ENCODE measurements around the gene TRAF2. TPM values are rescaled to one million over a fixed set of nuclear protein-coding genes. Genes with fewer than 3 reads are reported as not detected.

Gene TRAF2
- polyA plus RNA-seq, 6 donors from 2014 or later: 13.2 to 29.9 (median 18.4) TPM

- Mint-ChIP-seq H3K27me3 (no peaks in the 10 kb centered on the region), H3K36me3 (peaks cover 0 to 5% of the 10 kb centered on the region in 2 donors), H3K4me3 (no peak overlapping the region), H3K4me1 (peaks cover 1 to 14% (median 9%) of the 10 kb centered on the region in 3 donors), H3K27ac (peak overlapping the region in 1 of 6 donors; percentile 68), H3K9me3 (no peaks in the 10 kb centered on the region)
- DNase-seq (no peak), ATAC-seq (ENCODE audit: low read depth in 2 of 2) (no peak)
Measured at GRCh38 chr9:136925414-136926153, 39.3 kb downstream of the TRAF2 start.

GRCh38 chr9:136926154-136926704 lies 39.9 kb downstream of the TRAF2 start:
- peaks cover 0 to 5% of the 10 kb centered on the region in 2 donors for H3K36me3 Mint-ChIP-seq
- H3K4me3 Mint-ChIP-seq: no peak overlapping the region

GRCh38 chr9:136926749-136927148 lies 40.4 kb downstream of the TRAF2 start:
- ATAC-seq (ENCODE audit: low read depth in 2 of 2) (no peak), DNase-seq (no peak)
- Mint-ChIP-seq H3K4me1 (peaks cover 4 to 14% (median 9%) of the 10 kb centered on the region in 3 donors), H3K4me3 (no peak overlapping the region), H3K27ac (peak overlapping the region in 1 of 6 donors; percentile 74), H3K36me3 (peaks cover 0 to 5% of the 10 kb centered on the region in 2 donors), H3K27me3 (no peaks in the 10 kb centered on the region), H3K9me3 (no peaks in the 10 kb centered on the region)

More at GRCh38 chr9:136926154-136926704, 39.9 kb downstream of the TRAF2 start:
- DNase-seq (no peak), ATAC-seq (ENCODE audit: low read depth in 2 of 2) (no peak)
- Mint-ChIP-seq H3K27ac (no peak overlapping the region), H3K4me1 (peaks cover 4 to 14% (median 9%) of the 10 kb centered on the region in 3 donors), H3K9me3 (no peaks in the 10 kb centered on the region), H3K27me3 (no peaks in the 10 kb centered on the region)

- DNase-seq (no peak), ATAC-seq (ENCODE audit: low read depth in 2 of 2) (no peak)
- no peaks in the 10 kb centered on the region for H3K9me3 Mint-ChIP-seq
- no peak overlapping the region for H3K4me3 Mint-ChIP-seq
- peaks cover 0 to 5% of the 10 kb centered on the region in 2 donors for H3K36me3 Mint-ChIP-seq
- H3K27ac Mint-ChIP-seq: peak overlapping the region in 3 of 6 donors; percentile 11 to 88 (median 24)
- peaks cover 4 to 10% (median 9%) of the 10 kb centered on the region in 3 donors for H3K4me1 Mint-ChIP-seq
- H3K27me3 Mint-ChIP-seq: no peaks in the 10 kb centered on the region
Measured at GRCh38 chr9:136927343-136928271, 41.3 kb downstream of the TRAF2 start.

- peak; percentile 28 to 30 for ATAC-seq (ENCODE audit: low read depth in 2 of 2)
- no peak overlapping the region for H3K4me3 Mint-ChIP-seq
- H3K27ac Mint-ChIP-seq: peak overlapping the region in 1 of 6 donors; percentile 63
- H3K9me3 Mint-ChIP-seq: no peaks in the 10 kb centered on the region
- peaks cover 8 to 10% (median 10%) of the 10 kb centered on the region in 3 donors for H3K4me1 Mint-ChIP-seq
- peaks cover 0 to 5% of the 10 kb centered on the region in 2 donors for H3K36me3 Mint-ChIP-seq
- no peaks in the 10 kb centered on the region for H3K27me3 Mint-ChIP-seq
- no peak for DNase-seq
Measured at GRCh38 chr9:136928591-136928990, 42.3 kb downstream of the TRAF2 start.

- DNase-seq: no peak
- no peaks in the 10 kb centered on the region for H3K27me3 Mint-ChIP-seq
- H3K4me3 Mint-ChIP-seq: no peak overlapping the region
- peak overlapping the region in 1 of 6 donors; percentile 34 for H3K27ac Mint-ChIP-seq
- H3K4me1 Mint-ChIP-seq: peaks cover 8 to 10% (median 10%) of the 10 kb centered on the region in 3 donors
- no peak for ATAC-seq (ENCODE audit: low read depth in 2 of 2)
- peaks cover 0 to 5% of the 10 kb centered on the region in 2 donors for H3K36me3 Mint-ChIP-seq
- H3K9me3 Mint-ChIP-seq: no peaks in the 10 kb centered on the region
Measured at GRCh38 chr9:136930014-136930413, 43.7 kb downstream of the TRAF2 start.

GRCh38 chr9:136931611-136932130 lies 45.4 kb downstream of the TRAF2 start:
- Mint-ChIP-seq H3K36me3 (peaks cover 0 to 4% of the 10 kb centered on the region in 2 donors), H3K4me1 (peaks cover 10 to 14% (median 12%) of the 10 kb centered on the region in 3 donors), H3K9me3 (no peaks in the 10 kb centered on the region), H3K4me3 (peak overlapping the region in 1 of 8 donors; percentile 1), H3K27me3 (no peaks in the 10 kb centered on the region), H3K27ac (peak overlapping the region in 1 of 6 donors; percentile 60)
- DNase-seq (no peak), ATAC-seq (ENCODE audit: low read depth in 2 of 2) (no peak)

- Mint-ChIP-seq H3K36me3 (peaks cover 3 to 4% of the 10 kb centered on the region in 2 donors), H3K4me3 (no peak overlapping the region), H3K9me3 (no peaks in the 10 kb centered on the region), H3K4me1 (peaks cover 6 to 14% (median 13%) of the 10 kb centered on the region in 3 donors), H3K27me3 (no peaks in the 10 kb centered on the region), H3K27ac (no peak overlapping the region)
- ATAC-seq (ENCODE audit: low read depth in 2 of 2) (no peak), DNase-seq (no peak)
Measured at GRCh38 chr9:136934277-136934676, 48.0 kb downstream of the TRAF2 start.

- DNase-seq: no peak
- H3K27me3 Mint-ChIP-seq: no peaks in the 10 kb centered on the region
- no peaks in the 10 kb centered on the region for H3K9me3 Mint-ChIP-seq
- ATAC-seq (ENCODE audit: low read depth in 2 of 2): no peak
- H3K4me3 Mint-ChIP-seq: no peak overlapping the region
- peaks cover 4 to 6% of the 10 kb centered on the region in 2 donors for H3K36me3 Mint-ChIP-seq
- H3K4me1 Mint-ChIP-seq: peaks cover 6 to 15% (median 12%) of the 10 kb centered on the region in 3 donors
- no peak overlapping the region for H3K27ac Mint-ChIP-seq
Measured at GRCh38 chr9:136935651-136936050, 49.3 kb downstream of the TRAF2 start.

GRCh38 chr9:136936645-136937170 lies 50.4 kb downstream of the TRAF2 start:
- ATAC-seq (ENCODE audit: low read depth in 2 of 2) (no peak), DNase-seq (no peak)
- peaks cover 4 to 6% of the 10 kb centered on the region in 2 donors for H3K36me3 Mint-ChIP-seq
- H3K4me3 Mint-ChIP-seq: no peak overlapping the region
- peak overlapping the region in 1 of 6 donors; percentile 67 for H3K27ac Mint-ChIP-seq
- no peaks in the 10 kb centered on the region for H3K27me3 Mint-ChIP-seq
- peaks cover 6 to 15% (median 10%) of the 10 kb centered on the region in 3 donors for H3K4me1 Mint-ChIP-seq
- no peaks in the 10 kb centered on the region for H3K9me3 Mint-ChIP-seq

- H3K9me3 Mint-ChIP-seq: no peaks in the 10 kb centered on the region
- DNase-seq (no peak), ATAC-seq (ENCODE audit: low read depth in 2 of 2) (no peak)
- H3K4me1 Mint-ChIP-seq: peaks cover 6 to 18% (median 10%) of the 10 kb centered on the region in 3 donors
- peak overlapping the region in 1 of 6 donors; percentile 34 for H3K27ac Mint-ChIP-seq
- H3K4me3 Mint-ChIP-seq: no peak overlapping the region
- no peaks in the 10 kb centered on the region for H3K27me3 Mint-ChIP-seq
- peaks cover 4 to 6% of the 10 kb centered on the region in 2 donors for H3K36me3 Mint-ChIP-seq
Measured at GRCh38 chr9:136937186-136938001, 51.1 kb downstream of the TRAF2 start.

GRCh38 chr9:136939431-136939995 lies 53.2 kb downstream of the TRAF2 start:
- Mint-ChIP-seq H3K27ac (peak overlapping the region in 1 of 6 donors; percentile 39), H3K4me1 (peaks cover under 1 to 14% (median 8%) of the 10 kb centered on the region in 3 donors), H3K9me3 (no peaks in the 10 kb centered on the region), H3K36me3 (peaks cover 4 to 6% of the 10 kb centered on the region in 2 donors), H3K27me3 (no peaks in the 10 kb centered on the region), H3K4me3 (peak overlapping the region in 1 of 8 donors; percentile 35)
- no peak for DNase-seq
- no peak for ATAC-seq (ENCODE audit: low read depth in 2 of 2)

Data from naive B cell (primary cell).